NK-92 (cell line): Measurements from ENCODE around the gene MUC20.
"Not testable (repeated sequence)": the region's sequence is repeated elsewhere in the genome, so short reads cannot be mapped to it uniquely, and the experiment has no call there.

ENCODE experiments used
- DNase-seq: peaks from one replicate; lab custom pipeline; 2025; ENCODE audit not compliant: unreplicated experiment; lab: John Stamatoyannopoulos, UW

The MUC20 gene, protein sequence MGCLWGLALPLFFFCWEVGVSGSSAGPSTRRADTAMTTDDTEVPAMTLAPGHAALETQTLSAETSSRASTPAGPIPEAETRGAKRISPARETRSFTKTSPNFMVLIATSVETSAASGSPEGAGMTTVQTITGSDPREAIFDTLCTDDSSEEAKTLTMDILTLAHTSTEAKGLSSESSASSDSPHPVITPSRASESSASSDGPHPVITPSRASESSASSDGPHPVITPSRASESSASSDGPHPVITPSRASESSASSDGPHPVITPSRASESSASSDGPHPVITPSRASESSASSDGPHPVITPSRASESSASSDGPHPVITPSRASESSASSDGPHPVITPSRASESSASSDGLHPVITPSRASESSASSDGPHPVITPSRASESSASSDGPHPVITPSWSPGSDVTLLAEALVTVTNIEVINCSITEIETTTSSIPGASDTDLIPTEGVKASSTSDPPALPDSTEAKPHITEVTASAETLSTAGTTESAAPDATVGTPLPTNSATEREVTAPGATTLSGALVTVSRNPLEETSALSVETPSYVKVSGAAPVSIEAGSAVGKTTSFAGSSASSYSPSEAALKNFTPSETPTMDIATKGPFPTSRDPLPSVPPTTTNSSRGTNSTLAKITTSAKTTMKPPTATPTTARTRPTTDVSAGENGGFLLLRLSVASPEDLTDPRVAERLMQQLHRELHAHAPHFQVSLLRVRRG

DNA sequence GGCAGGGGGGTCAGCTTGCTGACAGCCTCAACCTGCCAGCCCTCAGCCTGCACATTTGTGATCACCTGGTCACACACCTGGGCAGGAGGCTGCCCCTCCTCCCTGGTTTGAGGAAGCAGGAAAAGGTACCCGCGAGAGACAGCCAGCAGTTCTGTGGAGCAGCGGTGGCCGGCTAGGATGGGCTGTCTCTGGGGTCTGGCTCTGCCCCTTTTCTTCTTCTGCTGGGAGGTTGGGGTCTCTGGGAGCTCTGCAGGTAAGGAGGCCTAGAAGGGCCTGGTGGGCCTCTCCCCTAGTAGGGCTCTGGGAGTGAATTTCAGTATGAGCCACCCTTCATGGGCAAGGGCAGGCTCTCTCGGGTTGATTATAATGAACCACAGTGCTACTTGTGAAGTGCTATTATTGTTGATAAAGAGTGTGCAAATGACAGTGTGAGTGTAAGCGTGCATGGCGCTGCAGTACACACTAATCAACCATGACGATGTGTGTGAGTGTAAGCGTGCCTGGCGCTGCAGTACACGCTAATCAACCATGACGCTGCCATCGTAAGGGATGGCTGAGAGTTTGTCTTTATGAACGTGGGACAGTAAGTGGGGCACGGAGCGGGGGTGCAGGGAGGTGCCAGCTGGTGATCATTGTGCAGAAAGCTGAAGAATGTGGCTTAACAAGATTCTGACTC is at the start of gene MUC20:
Gene MUC20, plus strand, starts transcription at position 148 of the 676 bp plus-strand sequence. Its CDS starts 30 bp downstream, at position 178.
- DNase-seq: not testable (repeated sequence)

DNA sequence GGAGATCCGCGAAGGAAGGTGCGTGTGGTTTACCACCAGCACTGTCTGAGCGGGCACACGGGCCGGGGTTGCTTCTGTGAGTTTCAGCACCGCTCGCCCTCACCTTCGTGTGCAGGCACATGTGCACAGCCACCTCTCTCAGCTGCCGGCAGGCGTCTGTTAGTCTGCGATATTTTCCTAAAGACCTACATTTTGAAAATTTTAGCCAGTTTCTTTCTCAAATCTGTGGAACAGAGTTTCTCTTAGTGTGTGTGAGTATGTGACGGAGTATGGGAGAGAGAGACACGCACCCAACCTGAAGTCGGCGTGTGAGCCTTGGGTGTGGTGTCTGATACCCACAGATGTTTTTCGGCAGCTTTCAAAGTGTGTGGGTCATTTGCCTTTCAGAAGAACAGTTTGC is 49.5 kb upstream of the MUC20 start:
- not testable (repeated sequence) for DNase-seq

DNA sequence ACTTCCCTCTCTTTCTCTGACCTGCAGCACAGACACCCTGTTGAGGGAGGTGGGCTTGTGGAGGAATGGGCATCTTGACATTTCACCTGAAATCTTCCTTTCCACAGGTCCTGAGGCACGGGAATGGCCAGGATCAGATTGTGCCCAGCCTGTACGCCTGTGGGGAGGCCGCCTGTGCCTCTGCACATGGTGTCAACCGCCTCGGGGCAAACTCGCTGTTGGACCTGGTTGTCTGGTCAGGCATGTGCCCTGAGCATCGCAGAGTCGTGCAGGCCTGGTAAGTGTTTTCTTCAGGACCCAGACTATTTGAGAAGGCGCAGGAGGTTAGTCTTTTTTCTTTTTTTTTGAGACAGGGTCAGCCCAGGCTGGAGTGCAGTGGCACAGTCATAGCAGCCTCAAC is 47.1 kb upstream of the MUC20 start:
- not testable (repeated sequence) for DNase-seq

DNA sequence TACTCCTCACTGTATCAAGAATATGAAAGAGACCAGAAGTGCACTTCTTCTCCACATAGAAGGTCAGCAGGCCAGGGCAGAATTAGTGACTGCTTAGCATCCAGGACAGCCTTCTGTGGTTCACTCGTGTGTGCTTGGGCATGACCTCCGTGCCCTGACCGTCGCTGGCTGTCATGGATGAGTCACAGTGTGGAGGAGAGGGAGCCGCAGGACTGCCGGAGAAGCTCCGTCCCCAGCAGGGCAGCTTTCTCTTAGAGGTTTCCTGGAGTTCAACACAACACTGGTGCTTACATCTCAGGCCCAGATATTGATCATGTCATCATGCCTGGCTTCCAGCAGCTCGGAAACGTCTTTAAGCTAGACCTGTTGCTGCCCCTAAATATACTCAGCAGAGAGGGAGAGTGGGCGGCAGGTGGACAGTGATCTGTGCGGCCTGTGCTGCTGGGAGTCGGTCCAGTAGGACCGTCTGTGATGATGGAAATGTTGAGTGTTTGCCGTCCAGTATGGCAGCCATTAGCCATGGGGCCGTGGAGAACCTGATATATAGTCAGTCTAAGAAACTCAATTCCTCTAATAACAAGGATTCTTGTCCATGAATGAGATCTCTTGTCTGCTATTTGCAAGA is 42.3 kb upstream of the MUC20 start:
- DNase-seq: not testable (repeated sequence)

DNA sequence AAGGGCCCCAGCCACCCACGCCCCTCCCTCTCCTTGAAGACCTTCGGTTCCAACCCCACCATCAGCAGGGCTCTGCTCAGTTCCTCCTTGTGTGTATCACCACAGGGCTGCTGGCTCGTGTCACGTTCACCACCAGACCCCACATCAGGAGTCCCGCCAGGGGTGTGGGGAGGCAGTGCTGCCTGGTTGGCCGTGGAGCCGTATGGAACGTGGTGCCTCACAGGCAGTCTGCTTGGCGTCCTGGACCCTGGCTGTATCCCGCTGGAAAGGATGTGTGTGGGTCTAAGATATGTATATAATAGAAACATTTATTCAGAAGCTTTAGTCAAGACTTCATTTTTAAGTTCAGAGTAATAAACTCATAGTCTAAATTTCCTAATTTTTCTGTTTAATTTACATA is 40.1 kb upstream of the MUC20 start:
- DNase-seq: not testable (repeated sequence)

DNA sequence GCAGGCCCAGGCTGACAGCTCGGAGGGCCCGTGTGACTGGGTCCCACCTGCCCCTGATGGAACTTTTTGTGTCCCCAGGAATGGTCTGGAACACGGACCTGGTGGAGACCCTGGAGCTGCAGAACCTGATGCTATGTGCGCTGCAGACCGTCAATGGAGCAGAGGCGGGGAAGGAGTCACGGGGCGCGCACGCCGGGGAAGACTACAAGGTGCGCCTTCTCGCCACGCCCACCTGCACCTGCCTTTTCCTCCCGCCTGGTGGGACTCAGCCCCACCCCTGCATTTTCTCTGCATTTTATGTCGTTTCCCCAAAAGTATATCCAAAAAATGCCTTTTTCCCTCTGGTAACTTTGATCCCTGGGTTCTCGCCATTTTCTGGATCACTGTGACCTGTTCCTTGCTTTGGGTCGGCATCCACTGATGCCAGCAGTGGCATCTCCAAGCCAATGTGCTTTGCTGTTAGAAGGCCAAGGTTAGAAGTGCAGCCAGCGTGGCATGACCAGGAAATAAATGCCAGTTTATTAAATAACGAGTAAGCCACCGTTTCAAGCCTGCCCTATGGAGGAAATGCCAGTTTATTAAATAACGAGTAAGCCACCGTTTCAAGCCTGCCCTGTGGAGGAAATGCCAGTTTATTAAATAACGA is 39.2 kb upstream of the MUC20 start:
- DNase-seq: not testable (repeated sequence)

DNA sequence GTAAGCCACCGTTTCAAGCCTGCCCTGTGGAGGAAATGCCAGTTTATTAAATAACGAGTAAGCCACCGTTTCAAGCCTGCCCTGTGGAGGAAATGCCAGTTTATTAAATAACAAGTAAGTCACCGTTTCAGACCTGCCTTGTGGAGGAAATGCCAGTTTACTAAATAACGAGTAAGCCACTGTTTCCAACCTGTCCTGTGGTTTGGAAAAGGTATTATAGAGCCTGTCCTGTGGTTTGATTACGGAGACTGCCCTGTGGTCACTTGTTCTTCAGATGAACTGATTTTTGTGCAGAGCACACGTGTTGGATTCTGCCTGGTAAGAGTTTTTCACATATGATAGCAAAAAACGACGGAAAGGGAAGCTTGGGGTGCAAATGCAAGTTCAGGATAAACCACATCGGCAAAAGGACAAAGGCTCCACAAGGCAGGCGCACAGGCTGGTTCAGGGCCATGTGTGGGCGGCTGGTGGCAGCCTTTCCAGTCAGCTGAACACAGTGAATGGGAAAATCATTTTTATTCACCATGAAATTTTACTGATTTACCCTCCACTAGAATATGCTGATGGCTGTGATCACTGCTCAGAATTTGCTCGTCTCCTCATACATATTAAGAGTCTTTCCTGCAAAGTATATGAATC is 38.6 kb upstream of the MUC20 start:
- not testable (repeated sequence) for DNase-seq

DNA sequence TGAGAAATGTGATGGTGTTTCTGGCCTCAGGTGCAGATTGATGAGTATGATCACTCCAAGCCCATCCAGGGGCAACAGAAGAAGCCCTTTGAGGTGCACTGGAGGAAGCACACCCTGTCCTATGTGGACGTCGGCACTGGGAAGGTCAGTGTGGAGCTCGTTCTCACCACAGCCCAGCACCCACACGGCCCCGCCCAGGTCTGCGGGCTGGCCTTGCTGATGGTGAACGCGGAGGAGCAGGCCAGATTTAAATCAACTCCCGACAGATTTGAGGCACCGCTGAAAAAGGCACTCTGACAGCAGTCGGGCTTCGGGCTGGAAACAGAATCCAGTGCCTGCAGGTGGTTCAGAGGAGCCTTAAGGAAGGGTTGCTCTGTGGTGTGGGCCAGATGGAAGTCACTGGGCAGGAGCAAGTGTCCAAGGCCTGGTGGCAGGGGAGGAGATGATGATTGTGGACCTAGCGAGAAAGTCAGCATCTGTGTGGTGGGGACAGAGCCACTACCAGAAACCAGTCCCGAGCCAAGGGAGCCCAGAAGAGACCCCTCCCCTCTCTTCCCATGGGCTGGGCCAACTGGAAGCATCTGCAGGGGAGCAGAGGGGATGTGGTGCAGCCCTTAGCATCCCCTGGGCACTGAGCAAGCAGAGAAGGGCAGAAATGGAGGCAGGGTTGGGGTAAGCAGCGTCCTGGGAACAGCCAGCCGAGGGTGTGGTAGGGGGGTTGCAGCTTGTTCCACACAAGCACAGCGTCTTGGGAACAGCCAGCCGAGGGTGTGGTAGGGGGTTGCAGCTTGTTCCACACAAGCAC is 36.9 kb upstream of the MUC20 start:
- DNase-seq: not testable (repeated sequence)

DNA sequence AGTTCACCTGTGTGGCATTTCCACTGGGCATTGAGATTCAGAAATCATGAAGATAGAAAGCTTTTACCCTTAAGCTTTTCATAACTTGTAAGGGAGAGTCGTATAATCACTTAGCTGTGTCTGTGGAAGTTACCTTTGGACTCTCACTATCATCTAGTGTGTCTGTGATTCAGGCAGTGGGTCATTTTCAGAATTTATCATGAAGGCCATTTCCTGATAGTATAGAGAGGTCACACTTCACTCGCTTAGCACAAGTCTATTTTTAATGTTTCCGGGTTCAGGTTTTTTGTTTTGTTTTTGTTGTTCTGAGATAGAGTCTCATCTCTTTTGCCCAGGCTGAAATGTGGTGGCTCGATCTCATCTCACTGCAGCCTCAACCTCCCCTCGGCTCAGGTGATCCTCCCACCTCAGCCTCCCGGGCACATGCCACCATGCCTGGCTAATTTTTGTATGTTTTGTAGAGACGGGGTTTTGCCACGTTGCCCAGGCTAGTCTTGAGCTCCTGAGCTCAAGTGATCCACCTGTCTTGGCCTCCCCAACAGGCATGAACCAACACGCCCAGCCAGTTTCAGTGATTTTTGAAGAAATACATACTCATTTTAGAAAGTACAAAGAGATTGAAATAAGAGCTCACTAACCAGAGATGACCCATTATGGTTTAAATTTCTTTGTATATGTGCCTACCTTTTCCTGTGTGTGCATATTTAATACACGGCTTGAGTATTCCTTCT is 36.1 kb upstream of the MUC20 start:
- DNase-seq: not testable (repeated sequence)

DNA sequence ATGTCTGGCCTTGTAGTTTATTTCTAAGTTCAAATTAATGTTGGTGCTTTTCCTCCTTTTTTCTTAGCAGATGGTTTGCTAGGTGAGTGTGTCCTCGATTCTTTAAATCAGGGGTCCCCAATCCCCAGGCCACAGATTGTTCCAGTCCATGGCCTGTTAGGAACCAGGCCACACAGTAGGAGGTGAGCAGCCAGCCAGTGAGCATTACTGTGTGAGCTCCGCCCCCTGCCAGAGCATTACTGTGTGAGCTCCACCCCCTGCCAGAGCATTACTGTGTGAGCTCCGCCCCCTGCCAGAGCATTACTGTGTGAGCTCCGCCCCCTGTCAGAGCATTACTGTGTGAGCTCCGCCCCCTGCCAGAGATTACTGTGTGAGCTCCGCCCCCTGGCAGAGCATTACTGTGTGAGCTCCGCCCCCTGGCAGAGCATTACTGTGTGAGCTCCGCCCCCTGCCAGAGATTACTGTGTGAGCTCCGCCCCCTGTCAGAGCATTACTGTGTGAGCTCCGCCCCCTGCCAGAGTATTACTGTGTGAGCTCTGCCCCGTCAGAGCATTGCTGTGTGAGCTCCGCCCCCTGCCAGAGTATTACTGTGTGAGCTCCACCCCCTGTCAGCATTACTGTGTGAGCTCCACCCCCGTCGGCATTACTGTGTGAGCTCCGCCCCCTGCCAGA is 34.1 kb upstream of the MUC20 start:
- DNase-seq: not testable (repeated sequence)

DNA sequence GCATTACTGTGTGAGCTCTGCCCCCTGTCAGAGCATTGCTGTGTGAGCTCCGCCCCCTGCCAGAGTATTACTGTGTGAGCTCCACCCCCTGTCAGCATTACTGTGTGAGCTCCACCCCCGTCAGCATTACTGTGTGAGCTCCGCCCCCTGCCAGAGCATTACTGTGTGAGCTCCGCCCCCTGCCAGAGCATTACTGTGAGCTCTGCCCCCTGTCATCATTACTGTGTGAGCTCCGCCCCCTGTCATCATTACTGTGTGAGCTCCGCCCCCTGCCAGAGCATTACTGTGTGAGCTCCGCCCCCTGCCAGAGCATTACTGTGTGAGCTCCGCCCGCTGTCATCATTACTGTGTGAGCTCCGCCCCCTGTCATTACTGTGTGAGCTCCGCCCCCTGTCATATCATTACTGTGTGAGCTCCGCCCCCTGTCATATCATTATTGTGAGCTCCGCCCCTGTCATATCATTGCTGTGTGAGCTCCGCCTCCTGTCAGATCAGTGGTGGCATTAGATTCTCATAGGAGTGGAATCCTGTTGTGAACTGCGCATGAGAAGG is 33.5 kb upstream of the MUC20 start:
- not testable (repeated sequence) for DNase-seq

DNA sequence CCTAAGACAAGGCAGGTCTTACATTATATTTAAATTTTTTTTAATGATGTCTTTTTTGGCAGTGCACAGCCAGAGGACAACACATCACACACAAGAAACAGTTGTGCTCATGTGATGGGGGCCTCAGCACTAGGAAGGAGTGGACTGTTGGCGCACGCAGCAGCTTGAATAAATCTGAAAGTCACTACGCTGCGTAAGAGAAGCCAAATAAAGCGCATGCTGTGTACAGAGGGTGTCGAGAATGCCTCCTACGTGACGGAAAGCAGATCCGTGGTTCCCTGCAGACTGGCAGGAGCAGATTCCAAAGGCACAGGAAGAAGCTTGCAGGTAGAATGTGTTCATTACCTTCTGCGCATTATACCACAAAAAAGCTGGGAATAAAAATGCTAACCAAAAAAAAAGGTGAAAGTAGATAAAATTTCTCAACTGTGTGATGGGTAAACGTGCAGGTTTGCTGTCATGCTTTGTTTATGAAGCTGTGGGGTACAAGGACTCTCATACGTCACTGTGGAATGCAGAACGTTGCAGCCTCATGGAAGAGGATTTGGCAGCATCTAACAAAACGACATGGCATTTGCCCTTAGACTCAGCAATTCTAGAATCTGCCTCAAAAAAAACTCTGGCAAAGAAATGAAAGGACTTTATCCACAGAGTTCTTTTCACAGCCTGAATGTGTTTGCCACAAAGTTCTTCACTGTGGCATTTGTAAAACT is 32.2 kb upstream of the MUC20 start:
- not testable (repeated sequence) for DNase-seq

DNA sequence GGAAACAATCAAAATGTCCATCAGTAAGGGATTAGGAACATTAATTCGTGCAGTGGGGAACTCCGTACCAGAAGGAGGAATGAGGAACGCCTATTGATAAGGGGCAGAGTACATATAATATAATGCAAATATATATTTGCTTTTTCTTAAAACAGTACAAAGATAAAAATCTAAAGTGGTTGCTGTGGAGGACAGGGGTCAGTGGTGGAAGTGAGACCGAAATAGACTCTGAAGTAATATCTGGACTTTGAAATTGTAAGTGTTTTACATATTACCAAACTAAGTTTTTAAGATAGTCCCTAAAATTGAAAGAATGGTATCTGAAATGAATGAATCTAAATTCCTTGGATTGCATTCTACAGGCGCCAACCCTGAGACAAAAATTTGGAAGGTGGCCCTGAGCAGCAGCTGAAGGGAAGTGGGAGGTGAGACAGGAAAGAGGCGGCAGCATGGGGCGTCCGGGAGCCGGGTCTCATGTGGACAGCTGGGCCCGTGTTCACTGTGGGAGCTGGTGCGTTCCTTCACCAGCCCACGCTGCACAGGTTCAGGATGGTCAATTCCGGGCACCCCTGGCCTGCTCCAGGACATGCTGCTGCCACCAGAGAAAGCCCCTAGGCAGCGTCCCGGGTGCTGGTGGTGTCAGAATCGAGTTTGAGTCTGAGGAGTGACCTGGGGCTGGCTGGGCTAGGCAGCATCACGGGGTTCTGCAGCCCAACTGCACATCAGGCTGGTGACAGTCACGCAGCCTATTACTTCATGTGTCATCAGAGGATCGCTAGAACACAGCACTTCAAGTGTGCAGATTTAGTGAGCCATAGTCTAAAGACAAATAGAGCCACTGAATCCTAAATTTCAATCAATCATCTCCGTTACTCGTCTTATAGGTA is 31.4 kb upstream of the MUC20 start:
- DNase-seq: not testable (repeated sequence)

DNA sequence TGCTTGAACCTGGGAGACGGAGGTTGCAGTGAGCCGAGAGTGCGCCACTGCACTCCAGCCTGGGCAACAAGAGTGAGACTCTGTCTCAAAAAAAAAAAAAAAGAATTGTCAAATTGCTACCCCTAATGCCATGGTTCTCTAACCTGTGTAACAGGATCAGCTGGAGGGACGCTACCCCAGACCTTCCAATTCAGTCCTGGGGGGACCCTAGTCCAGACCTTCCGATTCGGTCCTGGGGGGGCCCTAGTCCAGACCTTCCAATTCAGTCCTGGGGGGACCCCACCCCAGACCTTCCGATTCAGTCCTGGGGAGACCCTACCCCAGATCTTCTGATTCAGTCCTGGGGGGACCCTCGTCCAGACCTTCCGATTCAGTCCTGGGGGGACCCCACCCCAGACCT is 29.8 kb upstream of the MUC20 start:
- no peak for DNase-seq

DNA sequence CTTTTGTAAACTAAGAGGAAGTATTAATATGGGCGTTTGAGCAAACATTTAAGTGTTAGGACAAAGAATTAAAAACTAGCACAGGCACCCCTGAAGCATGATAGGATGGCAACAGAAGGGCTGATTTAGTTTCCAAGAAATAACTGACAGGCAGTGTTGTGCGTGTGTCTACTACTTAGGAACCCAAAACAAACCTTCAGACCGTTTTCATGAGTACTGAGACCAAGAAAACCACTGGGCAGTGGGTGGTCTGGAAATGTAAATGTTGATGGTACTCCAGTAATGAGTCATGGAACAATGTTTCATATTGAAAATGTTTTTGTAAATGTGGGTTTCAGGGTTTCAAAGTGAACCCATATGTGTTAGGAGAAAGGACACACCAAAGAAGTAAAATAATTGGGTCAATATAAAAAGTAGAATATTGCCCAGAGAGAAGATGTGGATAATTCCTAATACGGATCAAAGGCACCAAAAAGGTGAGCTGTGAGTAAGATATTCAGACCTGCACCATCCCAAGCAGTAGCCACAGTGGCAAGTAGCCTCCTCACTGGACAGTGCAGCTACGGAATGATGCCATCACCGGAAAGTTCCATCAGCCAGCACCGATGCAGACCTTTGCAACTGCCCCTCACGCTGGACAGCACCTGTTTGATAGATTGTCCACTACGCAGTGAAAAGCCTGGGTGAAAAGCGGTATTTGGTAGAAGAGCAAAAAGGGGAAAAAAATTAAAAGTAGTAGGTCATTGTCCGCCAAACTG is 29.0 kb upstream of the MUC20 start:
- DNase-seq: not testable (repeated sequence)

DNA sequence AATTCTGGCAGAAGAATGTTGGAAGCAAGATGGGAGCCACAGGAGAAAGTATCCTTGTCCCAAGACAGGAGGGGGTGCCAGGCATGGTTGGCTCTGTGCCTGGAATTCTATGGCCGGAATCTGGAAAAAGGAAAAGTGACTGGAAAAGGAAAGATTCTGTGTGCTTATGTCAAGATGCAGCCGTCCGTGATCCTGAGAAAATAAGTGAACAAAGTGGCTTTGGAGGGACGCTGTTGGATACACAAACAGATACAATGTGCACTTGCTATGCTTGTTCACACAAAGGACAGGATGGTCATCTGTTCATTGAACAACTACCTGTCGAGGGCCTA is 28.5 kb upstream of the MUC20 start:
- DNase-seq: no peak
